MM.1S (cell line): ENCODE results near the gene AFP.

ENCODE experiments used
- DNase-seq: peaks from one replicate; pipeline ENCODE4 v3.0.0-alpha.2; 2015
- H2AFZ ChIP-seq: fragments of 300-600 bp; sonication (generic); 2 replicates; pipeline ENCODE4 v1.6.0; 2016; ENCODE audit warnings: antibody characterized with exemption, low read length
- H3F3A ChIP-seq: fragments of 300-600 bp; sonication (generic); 2 replicates; pipeline ENCODE4 v1.6.1; 2016; ENCODE audit warnings: mild to moderate bottlenecking, antibody characterized with exemption, low read length, moderate library complexity, mixed read lengths; ENCODE audit not compliant: insufficient read depth
- H3K27ac ChIP-seq: fragments of 300-600 bp; sonication (generic); 2 replicates; pipeline ENCODE4 v1.5.1; 2016; ENCODE audit warnings: mild to moderate bottlenecking, low read length
- H3K27me3 ChIP-seq: fragments of 300-600 bp; sonication (generic); replicated peaks from 2 replicates; pipeline ENCODE4 v1.6.0; 2016; ENCODE audit warnings: low read length; ENCODE audit not compliant: insufficient read depth
- H3K36me3 ChIP-seq: fragments of 300-600 bp; sonication (generic); replicated peaks from 2 replicates; pipeline ENCODE4 v1.6.1; 2016; ENCODE audit warnings: mild to moderate bottlenecking, low read length, mixed read lengths; ENCODE audit not compliant: insufficient read depth
- H3K4me1 ChIP-seq: fragments of 300-600 bp; sonication (generic); 2 replicates; pipeline ENCODE4 v1.6.1; 2016; ENCODE audit warnings: low read length, mixed read lengths
- H3K4me2 ChIP-seq: fragments of 300-600 bp; sonication (generic); 2 replicates; pipeline ENCODE4 v1.6.0; 2016; ENCODE audit warnings: low read depth, low read length
- H3K4me3 ChIP-seq: fragments of 300-600 bp; sonication (generic); 2 replicates; pipeline ENCODE4 v1.5.1; 2016; ENCODE audit warnings: low read length, mixed read lengths
- H3K79me2 ChIP-seq: fragments of 300-600 bp; sonication (generic); 2 replicates; pipeline ENCODE4 v1.6.1; 2016; ENCODE audit warnings: mixed run types, low read length, mixed read lengths
- H3K9ac ChIP-seq: fragments of 300-600 bp; sonication (generic); 2 replicates; pipeline ENCODE4 v1.6.1; 2016; ENCODE audit warnings: low read length, mixed read lengths
- H3K9me2 ChIP-seq: fragments of 300-600 bp; sonication (generic); replicated peaks from 2 replicates; pipeline ENCODE4 v1.6.1; 2016; ENCODE audit warnings: mild to moderate bottlenecking, low read length, mixed read lengths; ENCODE audit not compliant: insufficient read depth
- H3K9me3 ChIP-seq: fragments of 300-600 bp; sonication (generic); replicated peaks from 2 replicates; pipeline ENCODE4 v1.6.1; 2016; ENCODE audit warnings: mild to moderate bottlenecking, low read length, mixed read lengths; ENCODE audit not compliant: insufficient read depth
- H4K20me1 ChIP-seq: fragments of 300-600 bp; sonication (generic); 2 replicates; pipeline ENCODE4 v1.6.1; 2016; ENCODE audit warnings: mild to moderate bottlenecking, low read length, moderate library complexity, mixed read lengths; ENCODE audit not compliant: insufficient read depth
- EZH2 ChIP-seq: fragments of 300-600 bp; sonication (generic); optimal IDR thresholded peaks from 2 replicates; pipeline ENCODE3; 2017; ENCODE audit warnings: low read depth, mild to moderate bottlenecking, antibody characterized with exemption, low read length, mixed read lengths
- EZH2phosphoT487 ChIP-seq: fragments of 300-600 bp; sonication (generic); IDR thresholded peaks from 2 replicates; pipeline ENCODE4 v1.6.1; 2018; ENCODE audit warnings: antibody characterized with exemption, low read length
- TF ChIP-seq, protein P1 (sequence below): fragments of 300-600 bp; sonication (generic); IDR thresholded peaks from 2 replicates; pipeline ENCODE4 v1.5.1; 2016; ENCODE audit warnings: antibody characterized with exemption, low read length, mixed read lengths

AFP gene

GRCh38 chr4:73396993-73397972 lies 38.7 kb upstream of the AFP start:
- Histone ChIP-seq H3K4me2 (no peak overlapping the region), H3K4me1 (no peaks in the 10 kb centered on the region), H3K79me2 (no peaks in the 10 kb centered on the region), H3K9me3 (no peaks in the 10 kb centered on the region), H4K20me1 (no peaks in the 10 kb centered on the region), H2AFZ (no peak overlapping the region), H3F3A (no peaks in the 10 kb centered on the region), H3K9me2 (no peaks in the 10 kb centered on the region), H3K36me3 (no peaks in the 10 kb centered on the region), H3K4me3 (no peak overlapping the region), H3K9ac (no peak overlapping the region), H3K27ac (no peak overlapping the region), H3K27me3 (no peaks in the 10 kb centered on the region)
- no peak for DNase-seq
- TF ChIP-seq EZH2phosphoT487 (no peak), EZH2 (no peak)
- TF ChIP-seq, protein P1, sequence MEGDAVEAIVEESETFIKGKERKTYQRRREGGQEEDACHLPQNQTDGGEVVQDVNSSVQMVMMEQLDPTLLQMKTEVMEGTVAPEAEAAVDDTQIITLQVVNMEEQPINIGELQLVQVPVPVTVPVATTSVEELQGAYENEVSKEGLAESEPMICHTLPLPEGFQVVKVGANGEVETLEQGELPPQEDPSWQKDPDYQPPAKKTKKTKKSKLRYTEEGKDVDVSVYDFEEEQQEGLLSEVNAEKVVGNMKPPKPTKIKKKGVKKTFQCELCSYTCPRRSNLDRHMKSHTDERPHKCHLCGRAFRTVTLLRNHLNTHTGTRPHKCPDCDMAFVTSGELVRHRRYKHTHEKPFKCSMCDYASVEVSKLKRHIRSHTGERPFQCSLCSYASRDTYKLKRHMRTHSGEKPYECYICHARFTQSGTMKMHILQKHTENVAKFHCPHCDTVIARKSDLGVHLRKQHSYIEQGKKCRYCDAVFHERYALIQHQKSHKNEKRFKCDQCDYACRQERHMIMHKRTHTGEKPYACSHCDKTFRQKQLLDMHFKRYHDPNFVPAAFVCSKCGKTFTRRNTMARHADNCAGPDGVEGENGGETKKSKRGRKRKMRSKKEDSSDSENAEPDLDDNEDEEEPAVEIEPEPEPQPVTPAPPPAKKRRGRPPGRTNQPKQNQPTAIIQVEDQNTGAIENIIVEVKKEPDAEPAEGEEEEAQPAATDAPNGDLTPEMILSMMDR = no peak

GRCh38 chr4:73401412-73401811 lies 34.6 kb upstream of the AFP start:
- no peak overlapping the region for H3K4me2 ChIP-seq
- H3K9ac ChIP-seq = no peak overlapping the region
- no peaks in the 10 kb centered on the region for H3K9me2 ChIP-seq
- no peak overlapping the region for H3K27ac ChIP-seq
- H3F3A ChIP-seq = no peaks in the 10 kb centered on the region
- H3K79me2 ChIP-seq = no peaks in the 10 kb centered on the region
- H3K36me3 ChIP-seq = no peaks in the 10 kb centered on the region
- no peaks in the 10 kb centered on the region for H3K9me3 ChIP-seq
- no peaks in the 10 kb centered on the region for H4K20me1 ChIP-seq
- no peaks in the 10 kb centered on the region for H3K27me3 ChIP-seq
- no peaks in the 10 kb centered on the region for H3K4me1 ChIP-seq
- no peak overlapping the region for H3K4me3 ChIP-seq
- no peak for DNase-seq
- no peak overlapping the region for H2AFZ ChIP-seq
- no peak for TF ChIP-seq EZH2phosphoT487
- no peak for TF ChIP-seq EZH2
- TF ChIP-seq, protein P1 = no peak

DNA sequence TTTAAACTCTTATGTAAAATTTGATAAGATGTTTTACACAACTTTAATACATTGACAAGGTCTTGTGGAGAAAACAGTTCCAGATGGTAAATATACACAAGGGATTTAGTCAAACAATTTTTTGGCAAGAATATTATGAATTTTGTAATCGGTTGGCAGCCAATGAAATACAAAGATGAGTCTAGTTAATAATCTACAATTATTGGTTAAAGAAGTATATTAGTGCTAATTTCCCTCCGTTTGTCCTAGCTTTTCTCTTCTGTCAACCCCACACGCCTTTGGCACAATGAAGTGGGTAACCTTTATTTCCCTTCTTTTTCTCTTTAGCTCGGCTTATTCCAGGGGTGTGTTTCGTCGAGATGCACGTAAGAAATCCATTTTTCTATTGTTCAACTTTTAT lies 32.0 kb upstream of the AFP start, which contains the start of gene ALB:
ALB (plus strand) TSS at position 246 of the 400 bp plus-strand sequence; CDS start at position 287, 41 bp downstream.
- TF ChIP-seq EZH2 (no peak), EZH2phosphoT487 (no peak)
- TF ChIP-seq, protein P1 = no peak
- no peak for DNase-seq
- H3K36me3 ChIP-seq = no peaks in the 10 kb centered on the region
- H3K9ac ChIP-seq = no peak within 1 kb of the TSS
- no peaks in the 10 kb centered on the region for H3K9me3 ChIP-seq
- no peaks in the 10 kb centered on the region for H3F3A ChIP-seq
- no peaks in the 10 kb centered on the region for H3K9me2 ChIP-seq
- H3K27ac ChIP-seq = no peak within 1 kb of the TSS
- H4K20me1 ChIP-seq = no peaks in the 10 kb centered on the region
- H2AFZ ChIP-seq = no peak within 1 kb of the TSS
- no peaks in the 10 kb centered on the region for H3K4me1 ChIP-seq
- no peaks in the 10 kb centered on the region for H3K27me3 ChIP-seq
- H3K4me2 ChIP-seq = no peak within 1 kb of the TSS
- H3K79me2 ChIP-seq = no peaks in the 10 kb centered on the region
- H3K4me3 ChIP-seq = no peak within 1 kb of the TSS
